Colonic mucosa (tissue), 4 donors: ENCODE measurements around the gene DCAF15. TPM values are rescaled to one million over a fixed set of nuclear protein-coding genes. Genes with fewer than 3 reads are reported as not detected.

Source experiments
- DNase-seq: peaks from one replicate; pipeline ENCODE4 v3.0.0-alpha.2; 2020
- H3K27ac ChIP-seq: fragments of 200-600 bp; one replicate; pipeline ENCODE4 v1.8.0; 2021
- H3K27me3 ChIP-seq: fragments of 200-600 bp; one replicate; pipeline ENCODE4 v1.8.0; 2021
- H3K36me3 ChIP-seq: fragments of 200-600 bp; one replicate; pipeline ENCODE4 v1.8.0; 2021
- H3K4me1 ChIP-seq: fragments of 200-600 bp; one replicate; pipeline ENCODE4 v1.8.0; 2021; ENCODE audit warnings: mild to moderate bottlenecking
- H3K4me3 ChIP-seq: fragments of 200-600 bp; one replicate; pipeline ENCODE4 v1.8.0; 2021
- H3K9ac ChIP-seq, 2 donors: one replicate each; pipeline ENCODE4 v1.7.0; 2013; ENCODE audit warnings: control low read depth in 2 of 2, low read depth in 2 of 2, low read length in 2 of 2
- H3K9me3 ChIP-seq: fragments of 200-600 bp; one replicate; pipeline ENCODE4 v1.8.0; 2021
- intact Hi-C: fragments of 100-400 bp; cut with DNase I; formaldehyde crosslinking; loops from one replicate; pipeline ENCODE4 v1.14.1; 2022
- total RNA-seq, 2 donors: library from RNA; stranded (reverse); fragmentation: NEBNext Ultra II Directional in 1 of 2; extraction: Animal tissue kit (Norgen Biotek cat#: 25700) in 1 of 2; gene quantifications; one replicate each; pipeline ENCODE4 v1.2.1, GENCODE V29; 2021
- TF ChIP-seq, protein P1 (sequence below): fragments of 200-600 bp; IDR thresholded peaks from one replicate; pipeline ENCODE4 v1.8.0; 2022; ENCODE audit warnings: antibody characterized with exemption, mild to moderate bottlenecking
- donor health status: healthy.
- donor health status: DM: no; HTN: no; CAD: no.
- donor health status: DM: no; HTN: no; CAD: no.

The DCAF15 gene
- total RNA-seq, 2 donors from 2014 or later, result 30.2 to 55.1 TPM

DNA sequence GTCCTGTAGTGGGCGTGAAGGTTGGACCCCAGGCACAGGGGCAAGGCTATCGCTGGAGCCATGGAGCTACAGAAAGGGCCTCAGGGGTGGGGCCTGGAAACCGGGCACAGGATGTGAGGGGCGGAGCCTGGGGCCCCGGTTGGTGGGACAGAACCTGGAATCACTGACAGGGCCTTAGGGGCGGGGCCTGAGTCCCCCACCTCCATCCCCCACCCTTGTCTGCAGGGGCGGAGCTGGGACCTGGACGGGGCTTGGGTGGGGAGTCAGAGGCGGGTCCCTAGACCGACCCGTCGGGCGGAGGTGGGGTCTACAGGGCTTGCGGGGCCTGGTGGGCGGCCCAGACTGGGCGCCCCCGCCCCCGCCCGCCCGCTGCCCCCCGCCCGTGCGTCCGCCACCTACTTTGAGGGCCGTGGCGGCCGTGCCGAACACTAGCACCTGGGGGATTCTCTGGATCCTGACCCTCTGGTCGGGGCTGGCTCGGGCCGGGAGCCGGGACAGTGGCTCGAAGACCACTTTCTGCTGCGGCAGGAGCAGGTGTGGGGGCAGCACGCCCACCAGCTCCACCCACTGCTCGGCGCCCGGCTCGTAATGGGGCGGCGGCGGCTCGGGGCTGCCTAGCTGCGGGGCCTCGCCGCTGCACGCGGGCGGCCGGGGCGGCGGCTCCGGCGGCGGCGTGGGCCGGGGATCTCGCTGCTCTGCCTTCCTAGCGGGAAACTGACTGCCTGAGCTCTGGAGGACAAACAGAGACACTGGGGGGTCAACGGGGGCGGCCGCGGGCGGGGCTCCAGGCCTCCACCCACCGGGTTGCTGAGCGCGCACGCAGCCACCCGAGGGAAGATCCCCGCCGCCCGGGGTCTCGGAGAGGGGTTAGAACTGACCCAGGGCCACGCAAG lies 26.3 kb downstream of the DCAF15 start:
- Histone ChIP-seq H3K4me3 (peak overlapping the region; percentile 43), H3K9ac (peak overlapping the region in 1 of 2 donors; percentile 60), H3K27me3 (no peaks in the 10 kb centered on the region)

DNA sequence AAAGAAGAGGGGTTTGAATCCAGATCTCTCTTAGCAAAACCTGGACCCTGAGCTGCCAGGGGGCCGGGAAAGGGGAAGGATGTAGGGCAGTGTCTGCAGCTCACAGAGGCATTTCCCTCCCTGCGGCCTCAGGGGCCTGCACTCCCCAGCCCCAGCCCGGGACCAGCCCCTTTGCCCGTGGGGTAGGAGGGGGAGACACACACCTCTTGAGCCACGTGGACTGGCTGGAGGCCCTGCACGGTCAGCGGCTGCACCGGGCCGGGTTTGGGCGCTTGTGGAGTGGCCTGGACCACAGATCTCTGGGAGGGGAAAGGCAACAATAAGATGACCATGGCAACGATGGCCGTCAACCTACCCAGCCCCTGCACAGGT lies 26.9 kb downstream of the DCAF15 start:
- Histone ChIP-seq H3K9me3 (no peaks in the 10 kb centered on the region), H3K4me1 (peaks cover 7% of the 10 kb centered on the region), H3K4me3 (peak overlapping the region; percentile 43), H3K27ac (peak overlapping the region; percentile 17), H3K27me3 (no peaks in the 10 kb centered on the region), H3K9ac (peak overlapping the region in 1 of 2 donors; percentile 60), H3K36me3 (no peaks in the 10 kb centered on the region)
- TF ChIP-seq, protein P1, sequence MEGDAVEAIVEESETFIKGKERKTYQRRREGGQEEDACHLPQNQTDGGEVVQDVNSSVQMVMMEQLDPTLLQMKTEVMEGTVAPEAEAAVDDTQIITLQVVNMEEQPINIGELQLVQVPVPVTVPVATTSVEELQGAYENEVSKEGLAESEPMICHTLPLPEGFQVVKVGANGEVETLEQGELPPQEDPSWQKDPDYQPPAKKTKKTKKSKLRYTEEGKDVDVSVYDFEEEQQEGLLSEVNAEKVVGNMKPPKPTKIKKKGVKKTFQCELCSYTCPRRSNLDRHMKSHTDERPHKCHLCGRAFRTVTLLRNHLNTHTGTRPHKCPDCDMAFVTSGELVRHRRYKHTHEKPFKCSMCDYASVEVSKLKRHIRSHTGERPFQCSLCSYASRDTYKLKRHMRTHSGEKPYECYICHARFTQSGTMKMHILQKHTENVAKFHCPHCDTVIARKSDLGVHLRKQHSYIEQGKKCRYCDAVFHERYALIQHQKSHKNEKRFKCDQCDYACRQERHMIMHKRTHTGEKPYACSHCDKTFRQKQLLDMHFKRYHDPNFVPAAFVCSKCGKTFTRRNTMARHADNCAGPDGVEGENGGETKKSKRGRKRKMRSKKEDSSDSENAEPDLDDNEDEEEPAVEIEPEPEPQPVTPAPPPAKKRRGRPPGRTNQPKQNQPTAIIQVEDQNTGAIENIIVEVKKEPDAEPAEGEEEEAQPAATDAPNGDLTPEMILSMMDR, result no peak
- intact Hi-C loops, result no loop called here
- DNase-seq, result no peak

More for the DNA sequence above, 26.3 kb downstream of the DCAF15 start:
- DNase-seq, result peak; percentile 77
- intact Hi-C loops, result no loop called here
- no peaks in the 10 kb centered on the region for H3K9me3 ChIP-seq
- peaks cover 7% of the 10 kb centered on the region for H3K4me1 ChIP-seq
- peak overlapping the region; percentile 17 for H3K27ac ChIP-seq
- TF ChIP-seq, protein P1, result no peak
- no peaks in the 10 kb centered on the region for H3K36me3 ChIP-seq

DNA sequence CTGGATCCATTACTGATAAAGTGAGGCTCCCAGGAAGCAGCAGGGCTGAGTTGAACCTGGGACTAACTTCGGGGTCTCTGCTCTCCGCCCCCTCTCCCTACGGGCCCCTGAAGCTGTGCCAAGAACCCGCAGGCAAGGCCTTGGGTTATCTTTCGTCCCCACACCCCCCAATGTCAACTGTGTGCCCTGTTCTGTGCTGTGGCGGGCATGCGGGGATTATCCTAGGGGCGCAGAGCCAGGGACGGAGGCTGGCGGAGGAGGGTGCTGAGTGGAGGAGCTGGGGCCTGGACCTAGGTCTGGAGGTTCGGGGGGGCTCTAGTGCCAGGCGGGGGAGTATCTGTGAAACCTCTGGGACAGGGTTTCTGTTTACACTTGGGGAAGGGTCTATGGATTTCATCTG lies 27.4 kb downstream of the DCAF15 start:
- no peaks in the 10 kb centered on the region for H3K9me3 ChIP-seq
- peaks cover 7% of the 10 kb centered on the region for H3K4me1 ChIP-seq
- DNase-seq, result no peak
- H3K4me3 ChIP-seq, result no peak overlapping the region
- no peaks in the 10 kb centered on the region for H3K27me3 ChIP-seq
- H3K9ac ChIP-seq, result no peak overlapping the region
- no peak overlapping the region for H3K27ac ChIP-seq
- intact Hi-C loops, result no loop called here
- TF ChIP-seq, protein P1, result no peak
- no peaks in the 10 kb centered on the region for H3K36me3 ChIP-seq

DNA sequence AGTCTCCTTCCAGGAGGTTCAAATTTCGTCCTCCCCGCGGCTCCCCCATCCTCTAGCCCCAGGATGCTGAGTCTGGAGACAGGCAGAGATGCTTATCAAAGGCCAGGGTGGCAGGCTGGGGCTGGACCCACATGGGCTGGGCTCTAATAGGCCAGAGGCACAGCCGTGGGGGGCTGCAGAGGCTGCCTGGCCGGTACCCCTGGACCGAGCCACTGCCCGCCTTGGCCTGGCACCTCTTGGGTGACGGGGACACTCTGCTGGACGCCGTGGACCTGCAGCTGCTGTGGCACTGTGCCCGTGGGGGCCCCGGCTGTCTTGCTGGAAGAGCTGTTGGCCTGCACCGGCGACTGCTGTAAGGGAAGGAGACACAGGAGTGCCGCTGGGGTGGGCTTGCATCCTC lies 28.0 kb downstream of the DCAF15 start:
- no peak for DNase-seq
- Histone ChIP-seq H3K27me3 (no peaks in the 10 kb centered on the region), H3K4me3 (no peak overlapping the region), H3K36me3 (no peaks in the 10 kb centered on the region), H3K9me3 (no peaks in the 10 kb centered on the region), H3K9ac (no peak overlapping the region), H3K27ac (no peak overlapping the region), H3K4me1 (peaks cover 7% of the 10 kb centered on the region)
- TF ChIP-seq, protein P1, result no peak
- intact Hi-C loops, result no loop called here

DNA sequence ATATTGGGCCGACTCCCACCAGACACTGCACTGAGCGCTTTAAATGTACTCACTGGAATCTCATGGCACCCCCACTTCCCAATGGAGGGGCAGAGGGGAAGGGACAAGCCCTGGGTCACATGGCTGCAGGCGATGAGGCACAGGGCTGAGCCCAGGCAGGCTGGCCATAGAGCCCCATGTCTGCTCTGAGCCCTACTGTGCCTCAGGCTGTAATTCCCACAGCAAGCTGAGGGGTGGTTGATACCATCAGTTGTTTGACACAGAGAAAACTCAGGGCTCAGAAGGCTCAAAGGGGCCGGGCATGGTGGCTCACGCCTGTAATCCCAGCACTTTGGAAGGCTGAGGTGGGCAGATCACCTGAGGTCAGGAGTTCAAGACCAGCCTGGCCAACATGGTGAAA lies 28.7 kb downstream of the DCAF15 start:
- TF ChIP-seq, protein P1, result no peak
- no peaks in the 10 kb centered on the region for H3K36me3 ChIP-seq
- intact Hi-C loops, result no loop called here

More for the DNA sequence above, 28.7 kb downstream of the DCAF15 start:
- Histone ChIP-seq H3K27ac (no peak overlapping the region), H3K4me1 (peaks cover 7% of the 10 kb centered on the region), H3K4me3 (no peak overlapping the region), H3K9ac (no peak overlapping the region), H3K9me3 (no peaks in the 10 kb centered on the region), H3K27me3 (no peaks in the 10 kb centered on the region)
- DNase-seq, result no peak
